ENCODE data around the gene SLC16A8. TPM values are rescaled to one million over a fixed set of nuclear protein-coding genes. Genes with fewer than 3 reads are reported as not detected.

SLC16A8 gene
- total RNA-seq, 2 donors from 2014 or later = 0.57 to 1.1 TPM

- H3K27ac Mint-ChIP-seq = peak overlapping the region; percentile 23
- H3K4me3 Mint-ChIP-seq = no peak overlapping the region
- peaks cover 35% of the 10 kb centered on the region for H3K36me3 ChIP-seq (ENCODE audit: control insufficient read depth, insufficient read depth, low read length)
- H3K4me1 Mint-ChIP-seq = no peaks in the 10 kb centered on the region
- 75 to 84% methylated on average over 3 to 11 of the region's 11 CpGs for WGBS, 2 experiments (ENCODE audit: insufficient coverage in 1 of 2, insufficient read length in 1 of 2)
- H3K27me3 Mint-ChIP-seq (ENCODE audit: insufficient read depth) = no peaks in the 10 kb centered on the region
- H3K36me3 Mint-ChIP-seq (ENCODE audit: low read depth) = peaks cover 52% of the 10 kb centered on the region
- no peaks in the 10 kb centered on the region for H3K4me1 ChIP-seq (ENCODE audit: control insufficient read depth, insufficient read depth, low read length)
- no peaks in the 10 kb centered on the region for H3K27me3 ChIP-seq (ENCODE audit: control insufficient read depth, insufficient read depth, low read length, poor library complexity, severe bottlenecking)
- H3K9ac ChIP-seq (ENCODE audit: extremely low read depth, low read length, poor library complexity, severe bottlenecking) = no peak overlapping the region
- no peaks in the 10 kb centered on the region for H3K9me3 ChIP-seq (ENCODE audit: control insufficient read depth, low read length)
- no peak overlapping the region for H3K4me3 ChIP-seq (ENCODE audit: low read length)
- TF ChIP-seq CTCF (conservative IDR thresholded peaks at IDR 0.05) = no peak
- no peak for DNase-seq
- no peaks in the 10 kb centered on the region for H3K9me3 Mint-ChIP-seq
- peak overlapping the region; percentile 55 for H3K27ac ChIP-seq (ENCODE audit: low read depth, low read length)
These were observed 13.6 kb downstream of the SLC16A8 start for GRCh38 chr22:38070250-38070921.

GRCh38 chr22:38069372-38070249 lies 14.4 kb downstream of the SLC16A8 start:
- 88 to 94% methylated on average over 10 to 21 of the region's 21 CpGs for WGBS, 2 experiments (ENCODE audit: insufficient coverage in 1 of 2, insufficient read length in 1 of 2)
- peaks cover 41% of the 10 kb centered on the region for H3K36me3 ChIP-seq (ENCODE audit: control insufficient read depth, insufficient read depth, low read length)
- no peak overlapping the region for H3K27ac ChIP-seq (ENCODE audit: low read depth, low read length)
- no peaks in the 10 kb centered on the region for H3K9me3 Mint-ChIP-seq
- H3K9me3 ChIP-seq (ENCODE audit: control insufficient read depth, low read length) = no peaks in the 10 kb centered on the region
- no peak overlapping the region for H3K9ac ChIP-seq (ENCODE audit: extremely low read depth, low read length, poor library complexity, severe bottlenecking)
- DNase-seq = peak; percentile 77
- no peak overlapping the region for H3K4me3 Mint-ChIP-seq
- peaks cover 58% of the 10 kb centered on the region for H3K36me3 Mint-ChIP-seq (ENCODE audit: low read depth)
- H3K27me3 Mint-ChIP-seq (ENCODE audit: insufficient read depth) = no peaks in the 10 kb centered on the region
- TF ChIP-seq CTCF (conservative IDR thresholded peaks at IDR 0.05) = peak; percentile 67
- peak overlapping the region; percentile 23 for H3K27ac Mint-ChIP-seq
- H3K4me1 Mint-ChIP-seq = no peaks in the 10 kb centered on the region
- H3K4me1 ChIP-seq (ENCODE audit: control insufficient read depth, insufficient read depth, low read length) = no peaks in the 10 kb centered on the region
- H3K4me3 ChIP-seq (ENCODE audit: low read length) = no peak overlapping the region
- no peaks in the 10 kb centered on the region for H3K27me3 ChIP-seq (ENCODE audit: control insufficient read depth, insufficient read depth, low read length, poor library complexity, severe bottlenecking)

- H3K4me3 ChIP-seq (ENCODE audit: low read length) = no peak overlapping the region
- no peak overlapping the region for H3K9ac ChIP-seq (ENCODE audit: extremely low read depth, low read length, poor library complexity, severe bottlenecking)
- Mint-ChIP-seq H3K4me1 (no peaks in the 10 kb centered on the region), H3K9me3 (no peaks in the 10 kb centered on the region), H3K27ac (no peak overlapping the region), H3K36me3 (ENCODE audit: low read depth) (peaks cover 53% of the 10 kb centered on the region), H3K27me3 (ENCODE audit: insufficient read depth) (no peaks in the 10 kb centered on the region), H3K4me3 (no peak overlapping the region)
- H3K27me3 ChIP-seq (ENCODE audit: control insufficient read depth, insufficient read depth, low read length, poor library complexity, severe bottlenecking) = no peaks in the 10 kb centered on the region
- no peaks in the 10 kb centered on the region for H3K9me3 ChIP-seq (ENCODE audit: control insufficient read depth, low read length)
- no peak for DNase-seq
- no peaks in the 10 kb centered on the region for H3K4me1 ChIP-seq (ENCODE audit: control insufficient read depth, insufficient read depth, low read length)
- H3K36me3 ChIP-seq (ENCODE audit: control insufficient read depth, insufficient read depth, low read length) = peaks cover 43% of the 10 kb centered on the region
- TF ChIP-seq CTCF (conservative IDR thresholded peaks at IDR 0.05) = no peak
- WGBS, 2 experiments (ENCODE audit: insufficient coverage in 1 of 2, insufficient read length in 1 of 2) = 87 to 93% methylated on average over 6 to 13 of the region's 13 CpGs
- H3K27ac ChIP-seq (ENCODE audit: low read depth, low read length) = peak overlapping the region; percentile 36
These were observed 15.2 kb downstream of the SLC16A8 start for GRCh38 chr22:38068641-38069371.

Data from endodermal cell (in vitro differentiated cells).